ENCODE measurements around the gene CRKL.

The CRKL gene

GRCh38 chr22:20952544-20953341, 35.5 kb downstream of the CRKL start:
- no peak for DNase-seq (ENCODE audit: low spot score)

- no peak for DNase-seq (ENCODE audit: low spot score)
These were observed 36.1 kb downstream of the CRKL start for GRCh38 chr22:20953342-20953608.

- DNase-seq (ENCODE audit: low spot score), result no peak
These were observed 36.7 kb downstream of the CRKL start for GRCh38 chr22:20953668-20954500.

- DNase-seq (ENCODE audit: low spot score), result no peak
These were observed 38.3 kb downstream of the CRKL start for GRCh38 chr22:20955548-20955947.

DNA sequence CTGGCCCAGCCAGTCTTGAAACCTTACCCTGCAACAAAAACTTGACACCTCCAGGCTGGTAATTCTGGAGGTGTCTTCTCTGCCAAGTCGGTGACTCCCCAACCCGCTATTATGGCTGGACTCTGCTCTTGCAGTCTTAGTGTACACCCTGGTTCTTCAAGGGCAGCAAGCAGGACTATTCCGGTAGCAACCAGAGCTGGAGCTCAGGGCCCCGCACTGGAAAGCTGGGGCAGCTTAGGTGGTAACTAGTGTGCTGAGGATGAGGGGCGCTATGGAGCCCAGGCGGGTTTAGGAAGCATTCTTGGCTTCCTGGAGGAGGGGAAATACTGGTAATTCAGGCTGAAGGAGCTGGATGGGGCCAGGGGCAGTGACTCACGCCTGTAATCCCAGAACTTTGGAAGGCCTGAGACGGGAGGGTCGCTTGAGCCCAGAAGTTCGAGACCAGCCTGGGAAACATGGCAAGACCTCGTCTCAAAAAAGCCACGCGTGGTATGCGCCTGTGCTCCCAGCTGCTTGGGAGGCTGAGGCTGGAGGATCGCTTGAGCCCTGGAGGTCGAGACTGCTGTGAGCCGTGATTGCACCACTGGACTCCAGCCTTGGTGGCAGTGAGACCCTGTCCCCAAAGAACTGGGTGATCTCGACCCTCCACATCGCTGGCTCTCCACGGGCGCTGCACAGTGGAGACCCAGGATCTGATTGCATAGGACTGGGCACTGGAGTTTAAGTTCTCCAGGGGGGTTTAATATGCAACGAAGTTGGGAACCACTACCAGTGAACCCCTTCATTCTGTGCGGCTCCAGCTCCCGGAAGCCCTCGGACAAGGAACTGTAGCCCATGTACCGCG, 39.3 kb downstream of the CRKL start:
- DNase-seq (ENCODE audit: low spot score), result no peak

DNA sequence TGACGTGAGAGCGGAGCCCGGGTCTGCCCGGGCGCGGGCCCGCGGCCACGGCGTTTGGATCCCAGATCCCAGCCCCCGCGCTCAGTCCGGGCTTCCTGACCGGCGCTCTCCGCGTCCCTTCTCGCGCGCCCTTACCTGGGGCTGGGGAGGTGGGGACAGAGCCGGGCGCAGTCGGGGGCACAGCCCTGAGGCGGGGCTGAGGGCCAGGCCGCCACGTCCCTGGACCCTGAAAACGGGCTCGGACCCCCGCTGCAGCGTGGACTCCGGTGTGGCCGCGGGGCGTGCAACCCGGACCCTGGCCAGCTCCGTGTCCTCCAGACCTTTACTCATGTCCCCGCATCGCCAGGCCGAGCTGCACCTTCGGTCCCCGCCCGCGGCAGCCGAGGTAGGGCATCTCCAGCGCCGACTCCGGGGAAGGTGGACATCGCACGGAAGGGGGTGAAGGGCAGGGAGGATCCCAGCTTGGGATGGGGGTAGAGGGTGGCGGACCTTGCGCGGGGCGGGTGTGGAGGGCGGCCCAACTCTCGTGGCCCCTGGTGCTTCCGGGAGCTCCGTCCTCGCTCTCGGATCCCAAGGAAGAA, 40.0 kb downstream of the CRKL start:
- no peak for DNase-seq (ENCODE audit: low spot score)

GRCh38 chr22:20957683-20958431, 40.6 kb downstream of the CRKL start:
- DNase-seq (ENCODE audit: low spot score), result no peak

DNA sequence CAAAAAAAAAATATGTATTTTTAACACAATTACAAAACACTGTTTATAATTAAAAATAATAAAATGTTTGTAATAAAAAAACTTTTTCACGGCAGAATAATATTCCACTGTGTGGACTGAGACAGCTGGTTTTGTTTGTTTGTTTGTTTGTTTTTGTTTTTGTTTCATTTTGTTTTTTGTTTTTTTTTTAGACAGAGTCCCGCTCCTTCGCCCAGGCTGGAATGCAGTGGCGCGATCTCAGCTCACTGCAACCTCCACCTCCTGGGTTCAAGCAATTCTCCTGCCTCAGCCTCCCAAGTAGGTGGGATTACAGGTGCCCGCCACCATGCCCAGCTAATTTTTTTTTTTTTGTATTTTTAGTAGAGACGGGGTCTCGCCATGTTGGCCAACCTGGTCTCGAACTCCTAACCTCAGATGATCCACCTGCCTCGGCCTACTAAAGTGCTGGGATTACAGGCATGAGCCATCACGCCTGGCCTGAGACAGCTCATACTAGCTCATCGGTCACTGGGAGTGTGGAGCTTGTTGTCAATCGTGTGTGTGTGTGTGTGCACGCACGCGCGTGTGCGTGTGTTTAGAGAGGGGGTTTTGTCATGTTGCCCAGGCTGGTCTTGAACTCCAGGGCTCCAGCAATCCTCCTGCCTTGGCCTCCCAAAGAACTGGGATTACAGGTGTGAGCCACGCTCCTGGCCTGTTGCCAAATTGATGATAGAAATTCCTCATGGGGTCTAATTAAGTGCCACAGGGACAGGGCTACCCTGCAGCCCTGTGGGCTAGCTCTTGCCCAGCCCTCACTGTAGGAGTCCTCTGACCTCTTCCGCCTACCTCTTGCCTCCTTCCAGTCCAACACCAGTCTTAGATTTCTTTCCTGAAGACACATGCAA, 42.6 kb downstream of the CRKL start:
- DNase-seq (ENCODE audit: low spot score), result no peak

DNA sequence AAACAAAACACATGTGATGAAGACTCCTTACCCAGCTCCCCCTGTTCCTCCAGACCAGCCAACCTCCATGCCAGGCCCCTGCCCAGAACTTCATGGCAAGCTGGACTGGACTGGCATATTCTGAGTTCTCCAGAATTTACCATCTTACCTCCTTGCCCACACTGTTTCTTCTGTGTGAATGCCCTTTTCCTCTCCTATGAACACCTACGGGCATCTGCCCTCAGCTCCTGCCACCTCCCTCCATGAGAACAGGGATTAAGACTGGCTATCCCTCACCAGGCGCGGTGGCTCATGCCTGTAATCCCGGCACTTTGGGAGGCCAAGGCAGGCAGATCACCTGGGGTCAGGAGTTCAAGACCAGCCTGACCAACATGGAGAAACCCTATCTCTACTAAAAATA, 43.4 kb downstream of the CRKL start:
- no peak for DNase-seq (ENCODE audit: low spot score)

- DNase-seq (ENCODE audit: low spot score), result no peak
These were observed 45.3 kb downstream of the CRKL start for GRCh38 chr22:20962491-20962945.

DNA sequence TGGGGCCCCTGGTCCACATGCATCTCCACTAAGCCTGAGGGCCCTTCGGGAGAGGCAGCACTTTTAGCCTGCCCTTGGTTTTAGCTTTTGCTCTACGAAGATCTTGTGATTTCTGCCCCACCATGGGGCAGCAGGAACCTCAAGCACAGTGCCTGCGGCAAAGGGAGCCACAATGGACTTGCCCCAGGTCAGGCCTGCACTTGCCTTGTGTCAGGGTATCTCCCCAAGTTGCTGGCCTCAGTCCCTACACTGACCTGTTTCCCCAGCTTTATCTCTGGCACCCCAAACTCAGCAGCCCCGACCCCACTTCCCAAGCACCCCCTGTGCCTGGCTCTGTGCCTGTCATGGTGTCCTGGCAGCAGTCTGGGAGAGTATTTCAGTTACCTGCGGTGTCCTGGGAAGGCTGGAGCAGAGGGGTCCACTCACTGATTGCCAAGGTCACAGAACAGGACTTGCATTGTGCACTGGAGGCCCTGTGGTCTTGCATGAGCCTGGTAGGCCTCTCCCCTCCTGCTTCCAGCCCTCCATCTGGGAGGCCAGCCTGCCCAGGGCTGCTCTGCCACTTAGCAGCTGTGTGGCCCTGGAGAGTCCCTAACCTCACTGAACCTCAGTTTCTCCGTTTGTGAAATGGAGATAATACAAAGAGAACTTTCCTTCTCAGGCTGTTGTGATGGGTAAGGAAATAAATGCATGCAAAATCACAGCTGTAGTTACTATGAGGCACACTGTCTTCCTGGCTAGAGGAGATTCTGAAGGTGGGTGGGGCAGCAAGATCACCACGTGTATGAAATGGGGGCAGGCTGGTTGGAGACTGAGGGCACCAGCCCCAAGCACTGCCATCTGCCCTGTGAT, 46.2 kb downstream of the CRKL start:
- DNase-seq (ENCODE audit: low spot score), result no peak

GRCh38 chr22:20964090-20964798, 47.0 kb downstream of the CRKL start:
- DNase-seq (ENCODE audit: low spot score), result no peak

DNA sequence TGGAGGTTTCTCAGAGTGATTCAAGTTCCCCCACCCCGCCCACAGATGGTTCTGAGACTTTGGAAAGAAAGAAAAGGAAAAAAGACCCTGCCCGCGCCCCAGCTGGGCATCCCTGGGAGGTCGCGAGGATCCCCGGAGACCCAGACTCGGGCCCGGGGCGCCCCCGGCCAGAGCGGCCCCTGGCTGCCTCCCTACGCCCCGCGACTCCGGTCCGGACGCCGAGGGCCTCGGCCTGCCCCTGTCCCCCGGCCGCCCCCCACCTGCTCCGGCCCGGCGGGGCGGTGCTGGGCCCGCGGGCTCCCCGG, 47.5 kb downstream of the CRKL start:
- DNase-seq (ENCODE audit: low spot score), result no peak

DNA sequence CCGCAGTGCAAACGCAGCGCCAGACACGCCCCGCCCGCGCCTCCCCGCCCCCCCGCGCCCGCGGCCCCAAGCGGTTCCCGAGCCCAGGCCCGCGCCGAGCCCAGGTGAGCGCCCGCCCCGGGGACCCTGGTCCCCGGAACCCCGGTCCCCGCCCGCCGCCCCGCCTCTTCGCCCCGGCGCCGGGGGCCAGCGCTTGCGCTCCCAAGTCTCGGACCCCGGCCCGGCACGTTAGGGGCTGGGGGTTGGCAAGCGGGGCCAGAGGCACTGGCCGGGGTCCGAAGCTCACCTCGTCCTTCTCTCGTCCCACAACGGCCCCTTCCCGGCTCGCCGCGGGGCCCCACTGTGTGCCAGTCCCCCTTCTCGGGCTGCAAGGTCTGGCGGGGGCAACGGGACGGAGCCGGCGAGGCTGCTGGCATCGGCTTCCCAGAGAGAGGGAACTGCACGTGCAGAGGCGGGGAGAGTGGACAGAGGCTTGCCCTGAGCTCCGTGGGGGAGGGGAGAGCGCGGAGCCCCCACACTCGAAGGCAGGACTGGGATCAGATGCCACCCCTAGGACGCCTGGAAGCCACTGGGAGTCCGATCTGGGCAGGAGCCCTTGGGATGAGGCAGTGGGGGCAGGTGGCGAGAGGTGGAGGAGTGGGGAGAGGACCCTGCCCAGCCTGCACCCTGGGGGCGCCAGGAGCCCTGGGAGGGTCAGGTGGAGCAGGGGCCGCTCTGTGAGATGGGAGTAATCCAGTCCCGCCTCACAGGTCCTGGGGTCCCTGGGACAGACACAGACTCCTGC, 48.1 kb downstream of the CRKL start:
- no peak for DNase-seq (ENCODE audit: low spot score)

DNA sequence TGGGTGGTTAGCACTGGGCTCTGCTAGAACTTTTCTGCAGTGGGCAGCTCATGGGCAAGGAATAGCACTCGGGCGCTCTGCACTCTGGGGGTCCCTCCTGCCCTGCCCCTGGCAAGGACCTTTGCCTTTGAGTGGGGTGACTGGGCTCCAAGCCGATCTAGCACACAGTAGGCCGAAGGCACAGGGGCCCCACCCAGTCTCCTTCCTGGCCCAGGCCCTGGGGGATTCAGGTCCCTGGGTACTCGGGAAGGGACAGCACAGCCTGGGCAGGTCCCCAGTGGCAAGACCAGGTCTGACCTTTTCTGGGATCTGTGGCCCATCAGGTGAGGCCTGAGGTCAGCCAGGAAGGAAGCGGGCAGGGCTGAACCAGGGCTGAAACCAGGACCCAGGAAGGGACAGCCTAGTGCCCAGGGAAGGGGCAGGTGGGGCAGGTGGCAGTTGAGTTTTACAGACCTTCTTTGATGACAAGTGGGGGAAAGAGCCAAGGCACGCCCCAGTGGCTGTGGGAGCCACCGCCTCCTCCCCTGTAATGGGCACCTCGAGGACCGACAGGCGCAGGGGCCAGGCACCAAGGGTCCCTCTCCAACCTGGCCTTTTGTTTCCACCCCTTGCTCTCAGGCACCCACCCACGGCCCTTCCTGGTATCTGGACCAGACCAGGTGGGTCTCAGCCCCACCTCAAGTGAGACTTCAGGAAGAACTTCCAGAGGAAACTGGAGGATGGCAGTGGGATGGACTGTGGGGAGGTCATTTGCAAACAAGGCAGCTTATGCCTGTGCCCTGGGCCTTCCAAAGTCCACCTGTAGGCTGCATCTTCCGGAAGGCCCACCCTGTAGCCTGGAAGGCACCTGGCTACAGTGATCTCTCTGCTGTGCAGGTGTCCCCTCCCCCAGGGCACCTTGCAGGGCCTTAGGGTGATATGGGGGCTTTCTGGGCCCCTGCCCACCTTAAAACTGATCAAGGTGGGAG, 49.0 kb downstream of the CRKL start:
- no peak for DNase-seq (ENCODE audit: low spot score)

DNA sequence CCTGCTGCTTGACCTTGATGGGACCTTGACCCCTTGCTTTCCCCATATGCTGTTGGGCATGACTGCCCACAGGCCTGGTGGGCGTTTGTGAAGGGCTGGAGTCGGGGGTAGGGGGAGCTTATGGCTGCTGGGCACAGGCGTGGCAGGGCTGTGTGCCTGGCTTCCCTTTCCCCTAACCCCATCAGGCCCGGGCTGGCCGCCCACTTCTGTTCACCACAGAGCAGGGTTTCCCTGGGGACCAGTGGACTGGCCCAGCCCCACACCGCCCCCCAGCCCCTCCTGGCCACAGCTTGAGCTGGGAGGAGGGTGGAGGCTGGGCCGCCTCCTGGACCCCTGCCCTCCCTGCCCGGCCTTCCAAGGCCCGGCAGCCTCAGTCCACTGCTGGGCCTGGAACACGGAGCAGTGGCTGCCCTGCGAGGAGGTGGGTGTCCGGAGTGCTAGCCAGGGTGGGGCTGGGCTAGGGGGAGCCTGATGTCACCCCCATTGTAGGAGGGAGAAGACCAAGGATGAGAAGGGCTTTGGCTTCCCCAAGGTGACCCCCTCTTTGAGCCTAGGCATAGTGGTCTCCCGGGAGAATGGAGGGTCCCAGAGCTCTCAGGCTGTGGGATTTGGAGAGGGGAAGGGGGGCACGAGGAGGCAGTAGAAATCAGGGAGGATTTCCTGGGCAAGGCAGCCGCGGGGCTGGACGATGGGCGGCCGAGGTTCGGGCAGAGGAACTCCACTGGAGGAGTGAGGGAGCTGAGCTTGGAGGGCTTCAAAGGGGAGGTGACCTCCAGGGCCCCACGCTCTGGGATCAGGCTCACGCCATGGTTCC, 49.9 kb downstream of the CRKL start, which contains the start of gene AIFM3:
Gene AIFM3, plus strand, starts transcription at position 373 of the 814 bp plus-strand sequence. CDS start 690 bp downstream, outside the sequence.
- DNase-seq (ENCODE audit: low spot score), result no peak
